Endodermal cell (in vitro differentiated cells): ENCODE results near the gene MCF2L2. TPM values are rescaled to one million over a fixed set of nuclear protein-coding genes. Genes with fewer than 3 reads are reported as not detected.

ENCODE experiments used
- DNase-seq: peaks from one replicate; pipeline ENCODE4 v3.0.0-alpha.2; 2017
- H3K27ac ChIP-seq: 2 replicates; pipeline ENCODE4 v1.5.1; 2013; ENCODE audit warnings: mild to moderate bottlenecking, low read depth, low read length, moderate library complexity
- H3K27me3 ChIP-seq: 2 replicates; pipeline ENCODE4 v1.6.1; 2013; ENCODE audit warnings: mild to moderate bottlenecking, low read length, moderate library complexity; ENCODE audit not compliant: insufficient read depth, control insufficient read depth, poor library complexity, severe bottlenecking
- H3K36me3 ChIP-seq: 2 replicates; pipeline ENCODE4 v1.7.0; 2013; ENCODE audit warnings: mild to moderate bottlenecking, low read length, moderate library complexity; ENCODE audit not compliant: control insufficient read depth, insufficient read depth
- H3K4me1 ChIP-seq: one replicate; pipeline ENCODE4 v1.7.0; 2013; ENCODE audit warnings: low read length; ENCODE audit not compliant: control insufficient read depth, insufficient read depth
- H3K4me3 ChIP-seq: 2 replicates; pipeline ENCODE4 v1.5.1; 2013; ENCODE audit warnings: mild to moderate bottlenecking, low read length, moderate library complexity
- H3K9ac ChIP-seq: 2 replicates; pipeline ENCODE4 v1.6.1; 2013; ENCODE audit warnings: mild to moderate bottlenecking, low read length, moderate library complexity; ENCODE audit not compliant: poor library complexity, severe bottlenecking; ENCODE audit errors: extremely low read depth
- H3K9me3 ChIP-seq: 2 replicates; pipeline ENCODE4 v1.6.1; 2013; ENCODE audit warnings: mild to moderate bottlenecking, low read length, moderate library complexity; ENCODE audit not compliant: control insufficient read depth
- H3K27ac Mint-ChIP-seq: 2 replicates; pipeline ENCODE4 v1.8.0; 2020; ENCODE audit warnings: mixed read lengths
- H3K27me3 Mint-ChIP-seq: 2 replicates; pipeline ENCODE4 v1.8.0; 2021; ENCODE audit warnings: mild to moderate bottlenecking, mixed read lengths; ENCODE audit not compliant: insufficient read depth
- H3K36me3 Mint-ChIP-seq: 2 replicates; pipeline ENCODE4 v1.8.0; 2020; ENCODE audit warnings: low read depth, mixed read lengths
- H3K4me1 Mint-ChIP-seq: 2 replicates; pipeline ENCODE4 v1.8.0; 2020; ENCODE audit warnings: mixed read lengths
- H3K4me3 Mint-ChIP-seq: 2 replicates; pipeline ENCODE4 v1.8.0; 2020; ENCODE audit warnings: mild to moderate bottlenecking, moderate library complexity, mixed read lengths
- H3K9me3 Mint-ChIP-seq: 2 replicates; pipeline ENCODE4 v1.8.0; 2020; ENCODE audit warnings: mild to moderate bottlenecking, mixed read lengths
- WGBS, 2 experiments: methylation state at CpG; one replicate each; pipeline versions ENCODE4 v1.1.5 to v1.1.7; 2013; ENCODE audit warnings: missing lambda C conversion rate in 2 of 2, mixed read lengths in 1 of 2; ENCODE audit not compliant: insufficient coverage in 1 of 2, insufficient read length in 1 of 2; 5-methylcytosine and 5-hydroxymethylcytosine counted together
- total RNA-seq, 2 donors: library from RNA; stranded (reverse); fragmentation: NEBNext Ultra II Directional in 1 of 2; extraction: Animal tissue kit (Norgen Biotek cat#: 25700) in 1 of 2; gene quantifications; 2 replicates in 1 of 2; 3 replicates in 1 of 2; pipeline ENCODE4 v1.2.1, GENCODE V29; 2021
- TF ChIP-seq, protein P1 (sequence below): fragments of 200-600 bp; sonication (generic); conservative IDR thresholded peaks from 2 replicates; pipeline ENCODE4 v1.5.0; 2021; ENCODE audit warnings: antibody characterized with exemption, mild to moderate bottlenecking

Gene MCF2L2
- total RNA-seq, 2 donors from 2014 or later, result 72.6 to 86.5 TPM

GRCh38 chr3:183261151-183261724 is 167.2 kb downstream of the MCF2L2 start:
- no peak for DNase-seq
- Histone ChIP-seq H3K36me3 (peaks cover 56% of the 10 kb centered on the region), H3K27me3 (no peaks in the 10 kb centered on the region), H3K9me3 (no peaks in the 10 kb centered on the region), H3K9ac (no peak overlapping the region), H3K4me1 (peaks cover 24% of the 10 kb centered on the region), H3K27ac (no peak overlapping the region), H3K4me3 (no peak overlapping the region)
- H3K4me3 Mint-ChIP-seq, result no peak overlapping the region
- TF ChIP-seq, protein P1, sequence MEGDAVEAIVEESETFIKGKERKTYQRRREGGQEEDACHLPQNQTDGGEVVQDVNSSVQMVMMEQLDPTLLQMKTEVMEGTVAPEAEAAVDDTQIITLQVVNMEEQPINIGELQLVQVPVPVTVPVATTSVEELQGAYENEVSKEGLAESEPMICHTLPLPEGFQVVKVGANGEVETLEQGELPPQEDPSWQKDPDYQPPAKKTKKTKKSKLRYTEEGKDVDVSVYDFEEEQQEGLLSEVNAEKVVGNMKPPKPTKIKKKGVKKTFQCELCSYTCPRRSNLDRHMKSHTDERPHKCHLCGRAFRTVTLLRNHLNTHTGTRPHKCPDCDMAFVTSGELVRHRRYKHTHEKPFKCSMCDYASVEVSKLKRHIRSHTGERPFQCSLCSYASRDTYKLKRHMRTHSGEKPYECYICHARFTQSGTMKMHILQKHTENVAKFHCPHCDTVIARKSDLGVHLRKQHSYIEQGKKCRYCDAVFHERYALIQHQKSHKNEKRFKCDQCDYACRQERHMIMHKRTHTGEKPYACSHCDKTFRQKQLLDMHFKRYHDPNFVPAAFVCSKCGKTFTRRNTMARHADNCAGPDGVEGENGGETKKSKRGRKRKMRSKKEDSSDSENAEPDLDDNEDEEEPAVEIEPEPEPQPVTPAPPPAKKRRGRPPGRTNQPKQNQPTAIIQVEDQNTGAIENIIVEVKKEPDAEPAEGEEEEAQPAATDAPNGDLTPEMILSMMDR, result no peak
- H3K9me3 Mint-ChIP-seq, result no peaks in the 10 kb centered on the region
- H3K36me3 Mint-ChIP-seq, result peaks cover 24% of the 10 kb centered on the region
- H3K4me1 Mint-ChIP-seq, result peaks cover 2% of the 10 kb centered on the region
- no peaks in the 10 kb centered on the region for H3K27me3 Mint-ChIP-seq
- WGBS, 2 experiments, result 90 to 100% methylated on average over 1 to 2 of the region's 5 CpGs
- H3K27ac Mint-ChIP-seq, result no peak overlapping the region

- H3K27me3 Mint-ChIP-seq, result no peaks in the 10 kb centered on the region
- DNase-seq, result no peak
- TF ChIP-seq, protein P1, result no peak
- no peaks in the 10 kb centered on the region for H3K9me3 ChIP-seq
- H3K4me1 Mint-ChIP-seq, result peaks cover 6% of the 10 kb centered on the region
- H3K4me3 Mint-ChIP-seq, result no peak overlapping the region
- no peaks in the 10 kb centered on the region for H3K27me3 ChIP-seq
- peaks cover 54% of the 10 kb centered on the region for H3K36me3 ChIP-seq
- H3K4me3 ChIP-seq, result no peak overlapping the region
- no peak overlapping the region for H3K27ac ChIP-seq
- H3K27ac Mint-ChIP-seq, result no peak overlapping the region
- H3K4me1 ChIP-seq, result peaks cover 20% of the 10 kb centered on the region
- 79 to 94% methylated on average over 4 to 6 of the region's 7 CpGs for WGBS, 2 experiments
- H3K36me3 Mint-ChIP-seq, result peaks cover 24% of the 10 kb centered on the region
- no peak overlapping the region for H3K9ac ChIP-seq
- H3K9me3 Mint-ChIP-seq, result no peaks in the 10 kb centered on the region
These were observed 168.1 kb downstream of the MCF2L2 start for GRCh38 chr3:183260167-183260904.

GRCh38 chr3:183259621-183260020 is 168.8 kb downstream of the MCF2L2 start:
- no peak overlapping the region for H3K27ac Mint-ChIP-seq
- H3K4me1 Mint-ChIP-seq, result peaks cover 13% of the 10 kb centered on the region
- no peak overlapping the region for H3K4me3 Mint-ChIP-seq
- H3K9me3 ChIP-seq, result no peaks in the 10 kb centered on the region
- H3K9me3 Mint-ChIP-seq, result no peaks in the 10 kb centered on the region
- H3K4me1 ChIP-seq, result peaks cover 15% of the 10 kb centered on the region
- WGBS, 2 experiments, result 95% methylated on average over 2 of the region's 2 CpGs; no CpG with 5 or more reads in 1 of the 2 experiments
- H3K4me3 ChIP-seq, result no peak overlapping the region
- peaks cover 54% of the 10 kb centered on the region for H3K36me3 ChIP-seq
- no peaks in the 10 kb centered on the region for H3K27me3 Mint-ChIP-seq
- no peak overlapping the region for H3K9ac ChIP-seq
- DNase-seq, result no peak
- H3K27ac ChIP-seq, result no peak overlapping the region
- peaks cover 24% of the 10 kb centered on the region for H3K36me3 Mint-ChIP-seq
- TF ChIP-seq, protein P1, result no peak
- H3K27me3 ChIP-seq, result no peaks in the 10 kb centered on the region
